GM12891 (cell line): Measurements from ENCODE around the gene LAPTM5.

ENCODE experiments used
- DNase-seq: peaks from one replicate; pipeline ENCODE4 v3.0.0; 2011; ENCODE audit warnings: low spot score; ENCODE audit not compliant: insufficient read length
- FAIRE-seq: peaks from 2 replicates; lab custom pipeline; 2011; peaks lifted over from hg19 to GRCh38; lab: Jason Lieb, UNC
- PAX5 ChIP-seq: IDR thresholded peaks from 2 replicates; pipeline ENCODE4 v1.6.1; 2011; ENCODE audit warnings: low read length, moderate library complexity, mild to moderate bottlenecking; ENCODE audit not compliant: insufficient read depth, severe bottlenecking
- POLR2A ChIP-seq: IDR thresholded peaks from 2 replicates; pipeline ENCODE4 v1.6.1; 2011; ENCODE audit warnings: low read depth, low read length, control low read depth
- POLR2AphosphoS5 ChIP-seq: IDR thresholded peaks from 2 replicates; pipeline ENCODE4 v1.6.1; 2011; ENCODE audit warnings: low read depth, low read length, control low read depth
- POU2F2 ChIP-seq: IDR thresholded peaks from 2 replicates; pipeline ENCODE4 v1.6.1; 2011; ENCODE audit warnings: low read depth, mild to moderate bottlenecking, control low read depth, low read length, moderate library complexity
- SPI1 ChIP-seq: IDR thresholded peaks from 2 replicates; pipeline ENCODE4 v1.6.1; 2011; ENCODE audit warnings: low read depth, low read length, control low read depth
- TAF1 ChIP-seq: IDR thresholded peaks from 2 replicates; pipeline ENCODE4 v1.6.1; 2011; ENCODE audit warnings: low read depth, low read length, control low read depth

LAPTM5 gene

GRCh38 chr1:30687886-30688285, 69.7 kb downstream of the LAPTM5 start:
- DNase-seq = no peak
- TF ChIP-seq SPI1 (no peak), POLR2AphosphoS5 (no peak), POU2F2 (no peak), TAF1 (no peak), PAX5 (no peak), POLR2A (no peak)
- FAIRE-seq = no peak

GRCh38 chr1:30686236-30686935, 71.2 kb downstream of the LAPTM5 start:
- no peak for TF ChIP-seq POLR2A
- TF ChIP-seq POU2F2 = no peak
- no peak for TF ChIP-seq POLR2AphosphoS5
- no peak for TF ChIP-seq TAF1
- no peak for TF ChIP-seq PAX5
- no peak for TF ChIP-seq SPI1
- FAIRE-seq (no peak), DNase-seq (no peak)

- DNase-seq (no peak), FAIRE-seq (no peak)
- TF ChIP-seq POLR2A (no peak), POU2F2 (no peak), TAF1 (no peak), POLR2AphosphoS5 (no peak), PAX5 (no peak), SPI1 (no peak)
Observed at GRCh38 chr1:30685796-30686165, 71.8 kb downstream of the LAPTM5 start.

DNA sequence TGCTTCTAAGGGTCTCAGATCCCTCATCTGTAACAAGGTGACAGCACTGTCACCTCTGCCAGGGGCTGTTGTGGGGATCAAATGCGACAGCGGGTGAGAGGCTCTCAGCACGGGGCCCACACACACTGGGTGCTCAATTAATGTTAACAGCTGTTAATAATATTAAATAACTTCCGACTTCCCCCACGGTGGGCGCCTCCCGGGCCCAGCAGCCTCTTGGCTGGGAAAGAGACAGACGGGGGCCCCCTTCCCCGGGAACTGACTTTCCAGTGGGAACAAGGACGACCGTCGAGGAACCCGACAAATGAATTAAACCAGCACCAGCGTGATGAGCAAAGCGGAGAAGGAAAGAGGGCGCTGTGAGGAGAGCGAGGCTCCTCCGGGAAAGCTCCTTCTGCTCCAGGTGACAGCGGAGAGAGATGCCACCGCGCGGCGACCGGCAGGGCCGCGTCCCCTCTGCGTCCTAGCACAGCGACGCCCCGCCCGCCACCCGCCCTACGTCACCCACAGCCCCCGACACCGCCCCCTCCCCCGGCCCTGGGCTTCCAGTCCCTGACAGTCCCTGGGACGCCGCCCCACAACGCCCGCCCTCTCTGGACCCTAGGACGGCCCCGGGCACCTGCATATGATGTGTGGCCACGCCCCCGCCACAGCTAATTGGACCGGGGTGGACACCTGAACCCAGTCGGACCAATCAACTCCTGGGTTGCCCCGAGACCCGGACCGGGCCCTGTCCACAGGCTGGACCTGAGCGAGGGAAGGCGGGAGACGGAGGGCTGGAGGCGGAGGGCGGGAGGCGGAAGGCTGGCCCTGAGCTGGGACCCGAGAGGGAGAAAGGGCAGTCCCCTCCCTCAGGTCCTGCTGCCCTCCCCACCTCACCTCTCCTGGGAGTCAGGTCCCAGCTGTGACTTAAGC, 72.4 kb downstream of the LAPTM5 start:
- no peak for TF ChIP-seq POLR2AphosphoS5
- no peak for TF ChIP-seq POU2F2
- TF ChIP-seq POLR2A = no peak
- TF ChIP-seq SPI1 = no peak
- TF ChIP-seq TAF1 = no peak
- TF ChIP-seq PAX5 = no peak
- FAIRE-seq (no peak), DNase-seq (no peak)

GRCh38 chr1:30684259-30684658, 73.3 kb downstream of the LAPTM5 start:
- FAIRE-seq = no peak
- no peak for DNase-seq

GRCh38 chr1:30683699-30684098, 73.9 kb downstream of the LAPTM5 start:
- FAIRE-seq = no peak
- no peak for DNase-seq
- TF ChIP-seq TAF1 (no peak), PAX5 (no peak), POU2F2 (no peak), SPI1 (no peak)

More at GRCh38 chr1:30684259-30684658, 73.3 kb downstream of the LAPTM5 start:
- TF ChIP-seq PAX5 (no peak), POU2F2 (no peak), POLR2AphosphoS5 (no peak), POLR2A (no peak), SPI1 (no peak), TAF1 (no peak)
